Prostate gland (tissue), 2 donors: ENCODE data around the gene RIPPLY3. TPM values are rescaled to one million over a fixed set of nuclear protein-coding genes. Genes with fewer than 3 reads are reported as not detected.
A peak's percentile ranks its signal among the peaks of the same experiment; 100 is the strongest.
"Not testable (repeated sequence)": the region's sequence is repeated elsewhere in the genome, so short reads cannot be mapped to it uniquely, and the experiment has no call there.

Source experiments
- DNase-seq: peaks from one replicate; pipeline ENCODE4 v3.0.0-alpha.2; 2019; ENCODE audit warnings: low spot score
- H3K27ac ChIP-seq, 2 donors: fragments of 200-600 bp; sonication (generic); 2 replicates each; pipeline ENCODE4 v1.5.1; 2017 to 2019
- H3K27me3 ChIP-seq: fragments of 200-600 bp; sonication (generic); replicated peaks from 2 replicates; pipeline ENCODE4 v1.5.1; 2019; ENCODE audit not compliant: insufficient read depth
- H3K36me3 ChIP-seq, 2 donors: fragments of 200-600 bp; sonication (generic); 1 replicate in 1 of 2; 2 replicates in 1 of 2; pipeline versions ENCODE4 v1.5.1 to v1.8.1; 2017 to 2019
- H3K4me1 ChIP-seq: fragments of 200-600 bp; sonication (generic); replicated peaks from 2 replicates; pipeline ENCODE4 v1.5.1; 2019
- H3K4me3 ChIP-seq, 2 donors: fragments of 200-600 bp; sonication (generic); 2 replicates each; pipeline ENCODE4 v1.5.1; 2017 to 2019
- H3K9me3 ChIP-seq: fragments of 200-600 bp; sonication (generic); 2 replicates; pipeline ENCODE4 v1.5.1; 2017
- POLR2A ChIP-seq: fragments of 450-650 bp; IDR thresholded peaks from one replicate; pipeline ENCODE4 v1.6.1; 2016; ENCODE audit warnings: antibody characterized with exemption, mild to moderate bottlenecking
- POLR2AphosphoS5 ChIP-seq: sonication (generic); formaldehyde crosslinking; IDR thresholded peaks from one replicate; pipeline ENCODE4 v1.6.1; 2017; ENCODE audit warnings: antibody characterized with exemption
- WGBS: methylation state at CpG from one replicate; pipeline ENCODE4 v1.1.5; 2018; 5-methylcytosine and 5-hydroxymethylcytosine counted together
- intact Hi-C: fragments of 100-400 bp; cut with DNase I; formaldehyde crosslinking; loops from one replicate; pipeline ENCODE4 v1.14.2; 2022
- total RNA-seq, 2 donors: library from RNA; depleted of rRNA; stranded (reverse); fragments of >200 nt; gene quantifications; one replicate each; pipeline ENCODE4 v1.1.0, GENCODE V29; 2016
- TF ChIP-seq, protein P1 (sequence below), 4 experiments: fragments of 200-600 bp in 2 of 4; fragments of 450-650 bp in 2 of 4; sonication (generic) in 2 of 4; IDR thresholded peaks; 1 replicate in 3 of 4; 2 replicates in 1 of 4; pipeline ENCODE4 v1.5.1; 2016 to 2019; ENCODE audit warnings: antibody characterized with exemption in 4 of 4, mild to moderate bottlenecking in 2 of 4, moderate library complexity in 2 of 4

RIPPLY3 gene
- total RNA-seq, 2 donors from 2014 or later: 0.34 to 2.0 TPM

DNA sequence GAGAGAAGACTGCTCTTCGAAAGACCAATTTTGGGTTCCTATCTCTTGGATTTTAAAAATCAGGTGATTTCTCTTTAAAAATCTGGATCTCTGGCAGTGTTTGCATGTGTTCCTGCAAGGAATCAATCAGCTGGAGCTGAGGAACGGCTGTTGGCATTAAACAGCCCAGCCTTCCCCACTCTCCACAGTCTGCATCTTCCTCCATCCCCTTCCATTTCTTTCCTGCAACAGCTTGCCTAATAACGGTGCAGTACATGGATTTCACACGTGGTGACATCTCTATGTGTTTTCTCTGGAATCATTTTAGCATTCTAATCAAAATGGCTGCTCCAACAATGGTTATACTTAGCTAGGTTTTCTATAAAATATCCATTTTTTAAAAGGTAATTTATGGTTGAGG, 20.0 kb downstream of the RIPPLY3 start:
- no peak overlapping the region for H3K27ac ChIP-seq
- no peaks in the 10 kb centered on the region for H3K9me3 ChIP-seq
- no peaks in the 10 kb centered on the region for H3K36me3 ChIP-seq
- no peaks in the 10 kb centered on the region for H3K27me3 ChIP-seq
- no peak for DNase-seq
- TF ChIP-seq POLR2AphosphoS5: no peak
- WGBS: 30% methylated on average over 4 of the region's 4 CpGs
- no peaks in the 10 kb centered on the region for H3K4me1 ChIP-seq
- intact Hi-C loops: no loop called here
- no peak overlapping the region for H3K4me3 ChIP-seq

DNA sequence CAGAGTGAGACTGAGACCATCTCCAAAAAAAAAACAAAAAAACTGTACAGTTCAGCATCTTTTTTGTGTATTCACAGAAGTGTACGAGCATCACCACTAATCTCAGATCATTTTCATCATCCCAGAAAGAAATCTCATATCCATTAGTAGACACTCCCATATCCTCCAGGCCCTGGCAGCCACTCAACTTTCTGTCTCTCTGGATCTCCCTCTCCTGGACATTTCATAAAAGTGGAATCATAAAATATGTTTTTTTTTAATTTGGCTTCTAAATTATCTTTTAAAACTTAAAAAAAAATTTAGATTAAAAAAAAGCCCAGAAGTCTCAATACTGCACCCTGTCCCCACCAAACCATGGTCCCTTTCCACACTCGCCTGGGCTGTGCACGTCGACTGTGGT, 22.1 kb downstream of the RIPPLY3 start:
- WGBS: 85% methylated on average over 4 of the region's 4 CpGs
- Histone ChIP-seq H3K9me3 (no peaks in the 10 kb centered on the region), H3K4me3 (no peak overlapping the region), H3K27me3 (no peaks in the 10 kb centered on the region), H3K4me1 (no peaks in the 10 kb centered on the region), H3K36me3 (no peaks in the 10 kb centered on the region), H3K27ac (no peak overlapping the region)
- TF ChIP-seq, protein P1, sequence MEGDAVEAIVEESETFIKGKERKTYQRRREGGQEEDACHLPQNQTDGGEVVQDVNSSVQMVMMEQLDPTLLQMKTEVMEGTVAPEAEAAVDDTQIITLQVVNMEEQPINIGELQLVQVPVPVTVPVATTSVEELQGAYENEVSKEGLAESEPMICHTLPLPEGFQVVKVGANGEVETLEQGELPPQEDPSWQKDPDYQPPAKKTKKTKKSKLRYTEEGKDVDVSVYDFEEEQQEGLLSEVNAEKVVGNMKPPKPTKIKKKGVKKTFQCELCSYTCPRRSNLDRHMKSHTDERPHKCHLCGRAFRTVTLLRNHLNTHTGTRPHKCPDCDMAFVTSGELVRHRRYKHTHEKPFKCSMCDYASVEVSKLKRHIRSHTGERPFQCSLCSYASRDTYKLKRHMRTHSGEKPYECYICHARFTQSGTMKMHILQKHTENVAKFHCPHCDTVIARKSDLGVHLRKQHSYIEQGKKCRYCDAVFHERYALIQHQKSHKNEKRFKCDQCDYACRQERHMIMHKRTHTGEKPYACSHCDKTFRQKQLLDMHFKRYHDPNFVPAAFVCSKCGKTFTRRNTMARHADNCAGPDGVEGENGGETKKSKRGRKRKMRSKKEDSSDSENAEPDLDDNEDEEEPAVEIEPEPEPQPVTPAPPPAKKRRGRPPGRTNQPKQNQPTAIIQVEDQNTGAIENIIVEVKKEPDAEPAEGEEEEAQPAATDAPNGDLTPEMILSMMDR (IDR thresholded peaks at IDR 0.05): no peak
- TF ChIP-seq POLR2A: no peak
- TF ChIP-seq POLR2AphosphoS5: no peak
- no peak for DNase-seq
- intact Hi-C loops: no loop called here

DNA sequence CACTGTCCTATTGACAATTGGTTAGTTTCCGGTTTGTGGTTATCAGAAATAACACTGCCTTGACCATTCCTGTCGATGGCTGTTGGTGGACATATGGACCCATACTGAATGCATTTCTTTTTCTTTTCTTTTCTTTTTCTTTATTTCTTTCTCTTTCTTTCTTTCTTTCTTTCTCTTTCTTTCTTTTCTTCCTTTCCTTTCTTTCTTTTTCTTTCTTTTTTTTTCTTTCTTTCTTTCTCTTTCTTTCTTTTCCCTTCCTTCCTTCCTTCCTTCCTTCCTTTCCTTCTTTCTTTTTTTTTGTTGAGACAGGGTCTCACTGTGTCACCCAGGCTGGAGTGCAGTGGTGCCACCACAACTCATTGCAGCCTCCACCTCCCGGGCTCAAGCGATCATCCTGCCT, 24.4 kb downstream of the RIPPLY3 start:
- H3K27me3 ChIP-seq: no peaks in the 10 kb centered on the region
- no peak for TF ChIP-seq POLR2A
- TF ChIP-seq, protein P1 (IDR thresholded peaks at IDR 0.05): no peak
- TF ChIP-seq POLR2AphosphoS5: no peak
- H3K36me3 ChIP-seq: no peaks in the 10 kb centered on the region
- no peak overlapping the region for H3K27ac ChIP-seq
- intact Hi-C loops: no loop called here
- H3K4me1 ChIP-seq: no peaks in the 10 kb centered on the region
- WGBS: 92% methylated on average over 4 of the region's 4 CpGs
- H3K9me3 ChIP-seq: no peaks in the 10 kb centered on the region
- H3K4me3 ChIP-seq: no peak overlapping the region
- no peak for DNase-seq

DNA sequence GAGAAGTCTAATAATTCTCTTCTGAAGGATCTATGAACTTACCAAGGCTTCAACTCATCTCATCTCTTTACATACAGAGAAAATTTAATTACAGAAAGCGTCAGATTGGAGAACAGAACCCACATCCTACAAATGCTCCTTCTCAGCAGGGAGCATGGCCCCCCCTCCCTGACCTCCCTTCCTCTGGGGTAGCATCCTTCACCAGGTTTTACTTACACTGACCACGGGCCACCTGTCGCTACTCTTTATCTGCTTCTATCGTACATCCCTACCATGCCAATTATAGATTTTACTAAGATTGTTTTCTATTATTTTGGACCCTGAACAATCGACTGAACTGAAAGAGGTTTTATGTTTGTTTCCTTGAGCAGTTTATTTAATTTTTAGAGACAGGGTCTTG, 25.8 kb downstream of the RIPPLY3 start:
- intact Hi-C loops: no loop called here
- WGBS: 78% methylated on average over 5 of the region's 5 CpGs
- no peaks in the 10 kb centered on the region for H3K36me3 ChIP-seq

DNA sequence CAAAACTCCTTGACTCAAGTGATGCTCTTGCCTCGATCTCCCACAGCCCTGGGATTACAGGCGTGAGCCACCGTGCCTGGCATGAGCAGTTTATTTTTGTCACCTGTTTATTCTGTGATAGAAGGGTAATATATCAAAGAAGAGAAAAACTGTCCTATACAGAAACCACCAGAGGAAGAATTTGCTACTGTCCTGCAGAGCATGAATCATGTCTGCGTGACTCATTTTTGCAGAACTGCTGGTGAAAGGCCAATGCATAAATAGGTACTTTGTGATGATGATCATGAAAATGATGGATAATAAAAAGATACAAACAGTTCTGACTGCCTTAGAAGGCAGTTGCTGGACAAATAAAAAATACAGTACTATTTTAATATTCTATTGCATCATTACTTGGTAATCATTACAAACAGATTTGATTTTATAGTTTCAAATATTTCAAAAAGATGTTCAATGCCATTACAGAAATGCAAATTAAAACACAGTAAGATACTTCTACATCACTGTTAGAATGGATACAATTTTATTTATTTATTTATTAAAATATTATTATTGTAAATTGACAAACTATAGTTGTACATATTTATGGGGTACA, 26.5 kb downstream of the RIPPLY3 start:
- TF ChIP-seq, protein P1 (IDR thresholded peaks at IDR 0.05): no peak
- TF ChIP-seq POLR2AphosphoS5: peak; percentile 52
- no peak overlapping the region for H3K27ac ChIP-seq
- DNase-seq: no peak
- no peaks in the 10 kb centered on the region for H3K27me3 ChIP-seq
- H3K4me3 ChIP-seq: no peak overlapping the region
- H3K36me3 ChIP-seq: no peaks in the 10 kb centered on the region
- H3K9me3 ChIP-seq: no peaks in the 10 kb centered on the region
- intact Hi-C loops: no loop called here
- H3K4me1 ChIP-seq: no peaks in the 10 kb centered on the region
- WGBS: 38% methylated on average over 4 of the region's 4 CpGs

More for the DNA sequence above, 25.8 kb downstream of the RIPPLY3 start:
- H3K27me3 ChIP-seq: no peaks in the 10 kb centered on the region
- H3K9me3 ChIP-seq: no peaks in the 10 kb centered on the region
- no peak overlapping the region for H3K27ac ChIP-seq
- no peak overlapping the region for H3K4me3 ChIP-seq
- TF ChIP-seq, protein P1 (IDR thresholded peaks at IDR 0.05): no peak
- TF ChIP-seq POLR2AphosphoS5 (no peak), POLR2A (no peak)
- DNase-seq: no peak
- no peaks in the 10 kb centered on the region for H3K4me1 ChIP-seq

DNA sequence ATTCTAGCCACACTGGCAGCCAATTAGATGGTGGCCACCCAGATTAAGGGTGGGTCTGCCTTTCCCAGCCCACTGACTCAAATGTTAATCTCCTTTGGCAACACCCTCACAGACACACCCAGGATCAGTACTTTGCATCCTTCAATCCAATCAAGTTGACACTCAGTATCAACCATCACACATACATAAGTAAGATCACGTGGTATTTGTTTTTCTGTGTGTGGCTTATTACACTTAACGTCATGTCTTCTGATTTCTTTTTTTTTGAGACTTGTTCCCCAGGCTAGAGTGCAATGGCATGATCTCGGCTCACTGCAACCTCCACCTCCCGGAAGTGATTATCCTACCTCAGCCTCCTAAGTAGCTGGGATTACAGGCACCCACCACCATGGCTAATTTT, 27.9 kb downstream of the RIPPLY3 start:
- H3K9me3 ChIP-seq, DNase-seq, H3K27me3 ChIP-seq, intact Hi-C loops, H3K4me1 ChIP-seq, H3K36me3 ChIP-seq, H3K4me3 ChIP-seq, H3K27ac ChIP-seq: not testable (repeated sequence)
- WGBS: 78% methylated on average over 4 of the region's 4 CpGs
